ENCODE data around the gene PLB1.
"Not testable (repeated sequence)": the region's sequence is repeated elsewhere in the genome, so short reads cannot be mapped to it uniquely, and the experiment has no call there.

PLB1 gene

GRCh38 chr2:28463211-28463816 lies 32.5 kb upstream of the PLB1 start:
- in situ Hi-C loops (cut with MboI; ENCODE audit: low sequenced_read_pairs), result no loop called here

- in situ Hi-C loops (cut with MboI; ENCODE audit: low sequenced_read_pairs), result no loop called here
Observed at GRCh38 chr2:28463893-28464292, 32.0 kb upstream of the PLB1 start.

- in situ Hi-C loops (cut with MboI; ENCODE audit: low sequenced_read_pairs), result no loop called here
Observed at GRCh38 chr2:28465148-28465885, 30.5 kb upstream of the PLB1 start.

GRCh38 chr2:28469304-28469703 lies 26.6 kb upstream of the PLB1 start:
- in situ Hi-C loops (cut with MboI; ENCODE audit: low sequenced_read_pairs), result no loop called here

- in situ Hi-C loops (cut with MboI; ENCODE audit: low sequenced_read_pairs), result no loop called here
Observed at GRCh38 chr2:28469947-28470535, 25.8 kb upstream of the PLB1 start.

- in situ Hi-C loops (cut with MboI; ENCODE audit: low sequenced_read_pairs), result no loop called here
Observed at GRCh38 chr2:28470759-28471158, 25.1 kb upstream of the PLB1 start.

GRCh38 chr2:28471214-28471613 lies 24.6 kb upstream of the PLB1 start:
- in situ Hi-C loops (cut with MboI; ENCODE audit: low sequenced_read_pairs), result no loop called here

- in situ Hi-C loops (cut with MboI; ENCODE audit: low sequenced_read_pairs), result no loop called here
Observed at GRCh38 chr2:28471701-28472236, 24.1 kb upstream of the PLB1 start.

- in situ Hi-C loops (cut with MboI; ENCODE audit: low sequenced_read_pairs), result not testable (repeated sequence)
Observed at GRCh38 chr2:28472641-28473040, 23.2 kb upstream of the PLB1 start.

GRCh38 chr2:28475088-28475595 lies 20.7 kb upstream of the PLB1 start:
- in situ Hi-C loops (cut with MboI; ENCODE audit: low sequenced_read_pairs), result no loop called here

GRCh38 chr2:28477087-28477486 lies 18.8 kb upstream of the PLB1 start:
- in situ Hi-C loops (cut with MboI; ENCODE audit: low sequenced_read_pairs), result no loop called here

GRCh38 chr2:28477645-28478044 lies 18.2 kb upstream of the PLB1 start:
- in situ Hi-C loops (cut with MboI; ENCODE audit: low sequenced_read_pairs), result no loop called here

GRCh38 chr2:28480403-28481049 lies 15.3 kb upstream of the PLB1 start:
- in situ Hi-C loops (cut with MboI; ENCODE audit: low sequenced_read_pairs), result no loop called here

- in situ Hi-C loops (cut with MboI; ENCODE audit: low sequenced_read_pairs), result no loop called here
Observed at GRCh38 chr2:28481905-28482304, 14.0 kb upstream of the PLB1 start.

GRCh38 chr2:28484835-28485234 lies 11.0 kb upstream of the PLB1 start:
- in situ Hi-C loops (cut with MboI; ENCODE audit: low sequenced_read_pairs), result no loop called here

- in situ Hi-C loops (cut with MboI; ENCODE audit: low sequenced_read_pairs), result no loop called here
Observed at GRCh38 chr2:28486526-28486925, 9.3 kb upstream of the PLB1 start.

- in situ Hi-C loops (cut with MboI; ENCODE audit: low sequenced_read_pairs), result no loop called here
Observed at GRCh38 chr2:28487258-28487657, 8.6 kb upstream of the PLB1 start.

- in situ Hi-C loops (cut with MboI; ENCODE audit: low sequenced_read_pairs), result no loop called here
Observed at GRCh38 chr2:28488083-28488830, 7.6 kb upstream of the PLB1 start.

GRCh38 chr2:28488858-28489575 lies 6.8 kb upstream of the PLB1 start:
- in situ Hi-C loops (cut with MboI; ENCODE audit: low sequenced_read_pairs), result no loop called here

- in situ Hi-C loops (cut with MboI; ENCODE audit: low sequenced_read_pairs), result no loop called here
Observed at GRCh38 chr2:28490558-28490957, 5.3 kb upstream of the PLB1 start.
